Progenitor cell of endocrine pancreas (in vitro differentiated cells): Measurements from ENCODE around the gene SLC22A31. TPM values are rescaled to one million over a fixed set of nuclear protein-coding genes. Genes with fewer than 3 reads are reported as not detected.
A peak's percentile ranks its signal among the peaks of the same experiment; 100 is the strongest.

Experiments used
- DNase-seq: peaks from one replicate; pipeline ENCODE4 v3.0.0; 2021; ENCODE audit warnings: low spot score; ENCODE audit not compliant: unreplicated experiment
- H3K27ac Mint-ChIP-seq: 2 replicates; pipeline ENCODE4 v1.8.0; 2021; ENCODE audit warnings: mild to moderate bottlenecking, moderate library complexity, mixed read lengths
- H3K27me3 Mint-ChIP-seq: 2 replicates; pipeline ENCODE4 v1.8.0; 2021; ENCODE audit warnings: mixed read lengths
- H3K36me3 Mint-ChIP-seq: 2 replicates; pipeline ENCODE4 v1.8.0; 2022; ENCODE audit warnings: mixed read lengths; ENCODE audit not compliant: insufficient read depth
- H3K4me1 Mint-ChIP-seq: 2 replicates; pipeline ENCODE4 v1.8.0; 2021; ENCODE audit warnings: low read depth, mixed read lengths
- H3K4me3 Mint-ChIP-seq: 2 replicates; pipeline ENCODE4 v1.8.0; 2021; ENCODE audit warnings: low read depth, mild to moderate bottlenecking, moderate library complexity, mixed read lengths
- H3K9me3 Mint-ChIP-seq: 2 replicates; pipeline ENCODE4 v1.8.0; 2021; ENCODE audit warnings: low read depth, mixed read lengths
- total RNA-seq: library from RNA; stranded (reverse); gene quantifications from 2 replicates; pipeline ENCODE4 v1.2.1, GENCODE V29; 2021
- TF ChIP-seq, protein P1 (sequence below): fragments of 200-600 bp; sonication (generic); IDR thresholded peaks from one replicate; pipeline ENCODE4 v1.5.0; 2021; ENCODE audit warnings: antibody characterized with exemption, mild to moderate bottlenecking; ENCODE audit not compliant: unreplicated experiment

SLC22A31 gene
- total RNA-seq, 1 donor from 2014 or later = 6.9 TPM

- H3K36me3 Mint-ChIP-seq = peaks cover 1% of the 10 kb centered on the region
- H3K4me3 Mint-ChIP-seq = peak overlapping the region; percentile 68
- peak; percentile 87 for DNase-seq
- H3K9me3 Mint-ChIP-seq = peaks cover 5% of the 10 kb centered on the region
- H3K4me1 Mint-ChIP-seq = peaks cover 4% of the 10 kb centered on the region
- peak overlapping the region; percentile 16 for H3K27ac Mint-ChIP-seq
- peaks cover 43% of the 10 kb centered on the region for H3K27me3 Mint-ChIP-seq
- TF ChIP-seq, protein P1, sequence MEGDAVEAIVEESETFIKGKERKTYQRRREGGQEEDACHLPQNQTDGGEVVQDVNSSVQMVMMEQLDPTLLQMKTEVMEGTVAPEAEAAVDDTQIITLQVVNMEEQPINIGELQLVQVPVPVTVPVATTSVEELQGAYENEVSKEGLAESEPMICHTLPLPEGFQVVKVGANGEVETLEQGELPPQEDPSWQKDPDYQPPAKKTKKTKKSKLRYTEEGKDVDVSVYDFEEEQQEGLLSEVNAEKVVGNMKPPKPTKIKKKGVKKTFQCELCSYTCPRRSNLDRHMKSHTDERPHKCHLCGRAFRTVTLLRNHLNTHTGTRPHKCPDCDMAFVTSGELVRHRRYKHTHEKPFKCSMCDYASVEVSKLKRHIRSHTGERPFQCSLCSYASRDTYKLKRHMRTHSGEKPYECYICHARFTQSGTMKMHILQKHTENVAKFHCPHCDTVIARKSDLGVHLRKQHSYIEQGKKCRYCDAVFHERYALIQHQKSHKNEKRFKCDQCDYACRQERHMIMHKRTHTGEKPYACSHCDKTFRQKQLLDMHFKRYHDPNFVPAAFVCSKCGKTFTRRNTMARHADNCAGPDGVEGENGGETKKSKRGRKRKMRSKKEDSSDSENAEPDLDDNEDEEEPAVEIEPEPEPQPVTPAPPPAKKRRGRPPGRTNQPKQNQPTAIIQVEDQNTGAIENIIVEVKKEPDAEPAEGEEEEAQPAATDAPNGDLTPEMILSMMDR = no peak
Observed at GRCh38 chr16:89201439-89202377, 1.4 kb upstream of the SLC22A31 start.

- Mint-ChIP-seq H3K4me1 (peaks cover 4% of the 10 kb centered on the region), H3K27me3 (peaks cover 41% of the 10 kb centered on the region), H3K4me3 (peak overlapping the region; percentile 51), H3K9me3 (peaks cover 5% of the 10 kb centered on the region), H3K27ac (no peak overlapping the region), H3K36me3 (peaks cover 1% of the 10 kb centered on the region)
- TF ChIP-seq, protein P1 = no peak
- no peak for DNase-seq
Observed at GRCh38 chr16:89200850-89201411, 594 bp upstream of the SLC22A31 start.

DNA sequence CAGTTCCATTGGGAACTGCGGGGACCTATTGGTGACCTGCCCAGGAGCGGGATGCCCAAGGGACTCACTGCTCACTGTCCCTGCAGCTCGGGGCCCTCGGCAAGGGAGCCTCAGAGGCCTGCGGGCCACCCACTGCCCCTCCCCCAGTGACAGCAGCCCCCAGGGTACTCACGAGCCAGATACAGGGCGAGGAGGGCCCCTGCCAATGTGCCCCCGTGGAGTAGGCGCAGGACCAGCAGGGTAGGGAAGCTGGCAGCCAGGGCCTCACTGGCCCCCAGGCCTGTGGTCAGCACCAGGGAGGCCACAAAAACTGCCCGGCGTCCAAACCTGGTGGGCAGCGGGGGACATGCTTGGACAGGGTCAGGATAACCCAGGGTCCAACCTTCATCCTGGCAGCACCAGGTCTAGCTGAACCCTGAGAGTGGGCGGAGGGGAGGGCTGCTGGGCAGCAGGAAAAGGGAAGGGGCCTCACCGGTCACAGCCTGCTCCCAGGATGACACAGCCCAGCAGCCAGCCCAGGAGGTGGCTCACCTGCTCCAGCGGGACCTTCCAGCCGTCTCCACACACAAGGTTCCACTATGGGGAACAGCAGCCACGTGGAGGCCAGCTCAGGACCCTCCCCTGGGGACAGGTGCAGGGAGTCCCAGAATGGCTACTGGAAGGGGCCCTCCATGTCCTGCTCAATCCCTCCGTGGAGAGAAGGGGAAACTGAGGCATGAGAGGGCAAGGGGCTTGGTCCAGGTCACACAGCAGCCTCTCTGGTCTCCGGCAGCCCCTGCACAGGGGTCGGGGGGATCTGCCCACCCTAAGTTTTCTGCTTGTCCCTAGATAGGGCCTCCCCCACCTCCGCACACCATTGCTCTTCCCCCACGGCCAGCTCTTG is 855 bp downstream of the SLC22A31 start:
- Mint-ChIP-seq H3K36me3 (peaks cover 1% of the 10 kb centered on the region), H3K27ac (no peak overlapping the region), H3K4me1 (peaks cover 4% of the 10 kb centered on the region), H3K9me3 (peaks cover 5% of the 10 kb centered on the region), H3K4me3 (no peak overlapping the region), H3K27me3 (peaks cover 41% of the 10 kb centered on the region)
- DNase-seq = no peak
- TF ChIP-seq, protein P1 = no peak

DNA sequence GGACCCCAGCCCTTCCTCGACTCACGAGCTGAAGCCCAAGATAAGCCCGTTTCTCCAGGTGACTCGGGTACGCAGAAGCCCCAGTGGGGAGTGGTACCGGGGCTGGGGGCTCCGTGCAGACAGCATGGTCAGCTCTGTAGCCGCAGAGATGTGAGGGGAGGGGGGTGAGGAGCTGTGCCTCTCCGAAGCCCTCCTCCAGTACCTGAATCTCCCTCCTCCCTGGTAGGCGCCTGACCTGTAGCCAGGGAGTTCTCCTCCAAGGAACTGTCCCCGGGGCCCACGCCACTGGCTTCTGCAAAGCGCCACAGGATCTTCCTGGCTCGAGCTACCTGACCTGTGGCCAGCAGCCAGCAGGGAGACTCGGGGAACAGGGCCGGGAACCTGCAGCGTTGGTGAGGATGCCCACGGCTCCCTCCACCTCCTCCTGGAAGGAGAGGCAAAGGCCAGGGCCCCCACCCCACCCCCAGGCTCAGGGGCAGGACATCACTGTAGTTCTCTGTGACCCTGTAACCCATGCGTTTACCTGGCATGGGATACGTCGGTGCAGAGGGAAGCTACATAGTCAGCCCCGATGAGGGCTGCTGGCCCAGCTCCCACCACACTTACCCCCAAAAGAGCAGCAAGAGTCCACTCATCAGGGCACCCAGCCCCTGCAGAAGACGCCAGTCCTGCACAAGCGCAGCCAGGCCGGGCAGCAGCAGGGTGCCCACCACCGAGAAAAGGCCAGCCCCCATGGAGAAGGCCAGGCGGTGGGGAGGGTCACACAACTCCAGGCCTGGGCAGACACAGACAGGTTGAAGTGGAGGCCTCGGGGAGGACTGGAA is 1.7 kb downstream of the SLC22A31 start:
- DNase-seq = no peak
- H3K9me3 Mint-ChIP-seq = peaks cover 5% of the 10 kb centered on the region
- TF ChIP-seq, protein P1 = no peak
- H3K27ac Mint-ChIP-seq = no peak overlapping the region
- H3K36me3 Mint-ChIP-seq = peaks cover 1% of the 10 kb centered on the region
- peaks cover 36% of the 10 kb centered on the region for H3K27me3 Mint-ChIP-seq
- no peak overlapping the region for H3K4me3 Mint-ChIP-seq
- H3K4me1 Mint-ChIP-seq = peaks cover 4% of the 10 kb centered on the region
